Hematopoietic multipotent progenitor cell treated with erythropoietin and hydrocortisone succinate and interleukin-3 and kit ligand, for 15 days (in vitro differentiated cells): Measurements from ENCODE around the gene TBC1D3G.
"Not testable (repeated sequence)": the region's sequence is repeated elsewhere in the genome, so short reads cannot be mapped to it uniquely, and the experiment has no call there.

Experiments used
- DNase-seq: peaks from one replicate; pipeline ENCODE4 v3.0.0-alpha.2; 2015; ENCODE audit warnings: low spot score

The TBC1D3G gene

GRCh38 chr17:36323584-36323983, at the start of gene TBC1D3G:
Gene TBC1D3G (plus strand): TSS chr17:36323884. CDS start chr17:36325412, 1,528 bp downstream.
- not testable (repeated sequence) for DNase-seq

- DNase-seq: not testable (repeated sequence)
These were observed 40.4 kb upstream of the TBC1D3G start for GRCh38 chr17:36283256-36283655.

DNA sequence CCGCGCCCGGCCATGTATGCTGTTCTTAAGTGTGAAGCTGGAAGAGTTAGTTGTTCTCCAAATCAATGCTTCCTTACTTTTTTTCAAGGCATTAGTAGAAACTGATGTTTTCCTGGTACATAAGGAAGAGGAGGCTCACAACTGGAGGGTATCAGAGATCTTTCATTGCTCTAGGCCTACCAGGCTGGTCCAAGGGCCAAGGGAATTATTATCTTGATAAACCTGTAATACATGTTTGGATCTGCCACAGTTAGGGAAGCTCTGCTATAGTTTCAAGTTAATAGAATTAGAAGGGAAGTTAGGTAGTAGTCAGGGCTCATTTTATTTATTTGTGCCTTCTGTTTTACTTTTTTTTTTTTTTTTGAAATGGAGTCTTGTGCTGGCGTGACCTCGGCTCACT, 39.5 kb upstream of the TBC1D3G start:
- not testable (repeated sequence) for DNase-seq

GRCh38 chr17:36289965-36290612, 33.6 kb upstream of the TBC1D3G start:
- DNase-seq: not testable (repeated sequence)

DNA sequence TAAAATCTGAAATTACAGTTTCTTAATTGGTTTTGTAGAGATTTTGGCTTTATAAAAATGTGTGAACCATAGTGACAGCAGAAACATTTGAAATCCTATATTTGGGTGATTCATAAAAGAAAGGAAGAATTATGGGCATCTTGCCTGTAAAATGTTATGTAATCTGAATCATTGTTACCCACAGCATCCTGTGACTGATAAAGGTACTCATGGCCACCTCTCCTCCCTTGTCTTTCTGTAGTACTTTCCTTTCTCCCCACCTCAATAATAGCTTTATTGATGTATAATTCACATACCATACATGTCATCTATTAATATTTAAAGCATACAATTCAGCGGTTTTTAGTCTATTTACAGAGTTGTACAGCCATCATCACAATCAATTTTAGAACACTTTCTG, 28.5 kb upstream of the TBC1D3G start:
- DNase-seq: not testable (repeated sequence)

DNA sequence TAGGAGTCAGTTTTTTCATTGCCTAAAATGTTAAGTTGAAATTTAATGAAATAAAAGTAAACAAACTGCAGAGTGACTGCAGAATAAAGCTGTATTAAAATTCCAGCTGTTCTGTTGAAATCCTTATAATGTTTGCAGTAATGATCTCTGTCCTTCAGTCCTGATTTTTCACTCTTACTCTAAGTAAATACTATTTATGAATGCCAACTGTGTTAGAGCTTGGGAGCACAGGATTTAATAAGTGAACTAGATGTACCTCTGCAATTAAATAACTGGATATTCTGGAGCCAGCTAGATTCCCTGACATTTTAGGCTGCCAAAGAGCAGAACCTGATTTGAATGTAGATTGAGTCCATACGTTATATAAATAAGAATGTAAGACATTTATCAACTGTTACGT, 7.9 kb upstream of the TBC1D3G start:
- DNase-seq: not testable (repeated sequence)

- DNase-seq: not testable (repeated sequence)
These were observed 38.8 kb downstream of the TBC1D3G start for GRCh38 chr17:36362496-36362895.

DNA sequence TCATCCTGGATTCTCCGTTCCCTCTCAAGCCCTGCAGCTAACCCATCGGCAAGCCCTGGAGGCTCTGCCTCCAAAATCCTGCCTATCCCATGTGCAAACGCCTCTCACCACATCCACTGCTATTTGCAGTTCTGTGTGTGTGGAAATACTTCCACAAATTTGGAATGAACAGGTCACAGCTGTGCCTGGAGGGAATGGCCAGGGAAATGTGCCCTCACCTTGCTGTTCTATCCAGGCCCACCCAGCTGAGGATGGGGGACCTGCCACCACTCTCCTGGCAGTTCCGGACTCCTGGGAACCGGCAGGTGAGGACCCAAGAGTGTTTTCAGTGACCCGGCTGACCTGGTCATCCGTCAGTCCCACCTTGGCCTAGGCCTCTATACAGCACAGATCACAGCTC, 52.3 kb downstream of the TBC1D3G start:
- DNase-seq: not testable (repeated sequence)
